HG02973 (cell line): Measurements from ENCODE around the gene PZP.

Experiments used
- ATAC-seq: cut with Tn5 transposase; IDR thresholded peaks from one replicate; pipeline ENCODE4 v1.9.1; 2021; ENCODE audit warnings: moderate library complexity; ENCODE audit not compliant: unreplicated experiment

PZP gene

DNA sequence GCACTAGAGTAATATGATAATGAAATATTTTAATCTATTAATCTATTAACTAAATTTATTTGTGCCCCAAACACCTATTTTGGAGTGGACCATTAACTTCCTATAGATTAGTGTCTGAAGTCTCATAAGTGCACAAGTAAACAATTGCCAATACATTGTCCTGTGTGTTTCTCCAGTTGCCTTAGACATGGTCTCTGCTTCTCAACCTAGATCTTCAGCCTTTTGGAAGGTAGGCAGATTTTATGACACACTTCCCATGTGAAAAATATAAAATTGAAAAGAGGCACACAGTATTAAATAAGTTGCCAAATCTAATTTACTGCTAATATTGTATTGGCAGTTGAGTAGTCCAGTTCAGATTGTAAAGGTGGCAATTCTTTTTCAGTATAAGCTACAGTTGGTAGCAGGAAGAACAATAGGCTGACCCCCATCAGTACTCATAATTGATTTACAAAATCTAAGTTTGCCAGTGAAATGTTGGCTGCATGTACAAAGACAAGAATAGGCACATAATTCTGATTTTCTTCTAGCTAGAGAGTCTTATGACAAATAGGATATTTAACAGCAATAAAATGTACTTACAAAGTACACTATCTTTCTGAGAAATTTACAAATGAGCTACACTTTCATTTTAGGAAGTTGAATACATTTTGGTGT is 103.3 kb downstream of the PZP start:
- no peak for ATAC-seq

DNA sequence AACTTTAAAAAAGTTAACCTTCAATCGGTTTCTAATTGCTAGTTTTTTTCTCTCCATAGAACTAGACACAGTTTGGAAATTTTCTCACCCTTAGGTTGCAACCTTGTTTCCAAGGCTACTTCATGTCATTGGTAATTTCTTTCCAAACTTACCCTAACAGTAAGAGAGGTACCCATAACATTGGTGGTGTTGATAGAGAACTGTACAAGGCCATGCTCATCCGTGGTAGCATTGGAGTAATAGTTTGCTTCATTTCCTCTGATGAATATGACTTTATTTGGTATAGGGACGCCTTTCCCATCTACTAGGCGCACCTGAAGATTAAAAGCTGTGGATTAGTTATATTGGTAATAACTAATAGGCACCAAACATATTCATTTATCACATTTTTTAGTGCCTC is 104.1 kb downstream of the PZP start:
- no peak for ATAC-seq

DNA sequence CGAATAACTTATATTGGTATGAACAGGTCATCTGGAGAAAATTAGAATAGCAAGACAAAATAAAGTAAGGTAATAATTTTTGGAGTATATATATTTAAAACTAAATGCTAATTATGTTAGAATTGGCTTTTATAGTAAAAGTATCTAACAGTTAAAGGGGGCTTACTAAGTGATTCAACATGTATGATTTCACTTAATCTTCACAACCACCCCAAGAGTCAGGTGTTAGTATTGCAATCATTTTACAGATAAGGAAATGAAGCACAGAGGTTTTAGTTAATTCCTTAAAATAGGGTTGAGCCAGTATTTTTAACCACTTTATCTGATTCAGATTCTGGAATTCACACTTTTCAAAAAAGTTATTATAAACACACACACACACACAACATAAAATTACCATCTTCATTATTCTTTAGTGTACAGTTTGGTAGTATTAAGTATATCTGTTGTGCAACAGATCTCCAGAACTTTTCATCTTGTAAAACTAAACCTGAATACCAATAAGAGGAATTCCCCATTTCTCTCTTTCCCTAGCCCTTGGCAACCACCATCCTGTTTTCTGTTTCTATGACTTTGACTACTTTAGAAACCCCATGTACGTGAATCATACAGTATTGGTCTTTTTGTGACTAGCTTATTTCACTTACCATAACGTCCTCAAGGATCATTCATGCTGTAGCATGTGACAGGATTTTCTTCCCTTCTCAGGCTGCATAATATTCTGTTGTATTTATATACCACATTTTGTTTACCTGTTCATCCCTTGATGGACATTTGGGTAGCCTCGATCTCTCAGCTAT is 104.9 kb downstream of the PZP start:
- no peak for ATAC-seq

DNA sequence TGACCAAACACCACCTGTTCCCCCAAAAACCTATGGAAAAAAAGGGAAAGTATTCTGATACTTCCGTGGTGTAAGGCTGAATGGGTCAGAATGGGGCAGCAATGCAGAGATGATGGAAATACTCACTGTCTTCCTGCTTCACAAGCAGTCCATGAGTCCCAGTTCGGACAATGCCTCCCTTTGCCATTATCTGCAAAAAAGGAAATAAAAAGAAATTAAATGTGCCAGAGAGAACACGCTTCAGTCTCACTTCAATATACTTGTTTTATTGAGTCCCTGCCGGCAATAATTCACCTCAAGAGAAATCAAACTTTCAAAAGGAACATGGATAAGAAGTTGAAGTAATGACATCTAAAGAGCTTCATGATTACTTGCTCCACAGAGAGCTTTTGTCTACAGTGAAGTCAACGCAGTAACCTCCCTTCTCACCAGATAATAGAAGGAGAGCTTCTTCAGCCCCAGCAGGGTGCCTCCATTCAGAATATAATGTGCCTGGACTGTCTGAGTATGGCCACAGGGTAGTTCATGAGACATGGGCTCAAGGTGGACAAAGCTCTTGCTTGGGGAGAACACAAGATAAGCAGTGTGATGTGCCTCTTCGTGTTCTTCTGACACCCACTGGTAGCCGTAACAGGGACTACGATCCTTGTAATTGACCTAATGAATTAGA is 107.0 kb downstream of the PZP start:
- ATAC-seq, result no peak

DNA sequence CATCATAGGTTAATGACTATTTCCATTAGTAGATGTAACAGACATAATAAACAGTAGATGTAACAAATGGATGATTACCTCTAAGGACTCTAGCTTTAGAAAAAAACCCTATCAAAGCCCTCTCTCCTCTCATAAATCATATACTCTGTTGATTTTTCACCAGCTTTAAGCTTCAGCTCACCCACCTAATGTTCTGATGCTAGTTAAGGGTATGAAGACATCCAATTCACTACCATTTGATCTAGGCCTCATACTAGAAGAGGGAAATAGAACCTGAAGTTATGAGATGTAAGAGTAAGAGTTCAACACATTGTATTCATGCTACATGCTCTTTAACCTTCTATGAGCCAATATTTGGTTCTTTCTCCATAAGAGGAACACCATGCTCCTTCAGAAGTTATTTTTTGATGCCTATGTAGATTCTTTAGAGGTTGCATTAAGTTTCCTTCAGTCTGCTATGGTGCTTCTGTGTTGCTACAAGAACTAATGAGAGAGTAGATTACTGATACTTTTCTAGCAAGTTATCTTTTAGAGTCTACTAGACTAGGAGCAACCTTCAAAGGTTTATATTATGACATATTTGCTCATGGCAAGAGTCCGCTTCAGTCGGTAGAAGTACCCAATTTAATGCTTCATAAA is 108.5 kb downstream of the PZP start:
- ATAC-seq, result no peak
